Loucy (cell line): ENCODE results near the gene TEX12.

ENCODE experiments used
- H2AFZ ChIP-seq: fragments of 200-600 bp; sonication (generic); 2 replicates; pipeline ENCODE4 v1.6.0; 2016; ENCODE audit warnings: antibody characterized with exemption, mild to moderate bottlenecking, low read length, moderate library complexity
- H3F3A ChIP-seq: fragments of 200-600 bp; 2 replicates; pipeline ENCODE4 v1.6.0; 2016; ENCODE audit warnings: antibody characterized with exemption, low read depth, mild to moderate bottlenecking
- H3K27me3 ChIP-seq: fragments of 200-600 bp; sonication (generic); 2 replicates; pipeline ENCODE4 v1.6.1; 2014; ENCODE audit warnings: low read length, mild to moderate bottlenecking; ENCODE audit not compliant: insufficient read depth, poor library complexity, severe bottlenecking
- H3K36me3 ChIP-seq: fragments of 200-600 bp; sonication (generic); 2 replicates; pipeline ENCODE4 v1.6.1; 2016; ENCODE audit warnings: low read length; ENCODE audit not compliant: insufficient read depth
- H3K4me1 ChIP-seq: fragments of 200-600 bp; sonication (generic); 2 replicates; pipeline ENCODE4 v1.5.1; 2014; ENCODE audit warnings: low read length, mild to moderate bottlenecking; ENCODE audit not compliant: insufficient read depth, poor library complexity, severe bottlenecking
- H3K4me2 ChIP-seq: fragments of 200-600 bp; sonication (generic); 2 replicates; pipeline ENCODE4 v1.6.0; 2014; ENCODE audit warnings: antibody characterized with exemption, low read length, low read depth, mild to moderate bottlenecking; ENCODE audit not compliant: poor library complexity, severe bottlenecking
- H3K4me3 ChIP-seq: fragments of 200-600 bp; sonication (generic); 2 replicates; pipeline ENCODE4 v1.5.1; 2014; ENCODE audit warnings: low read length, mild to moderate bottlenecking, mixed read lengths; ENCODE audit not compliant: poor library complexity, severe bottlenecking
- H3K79me2 ChIP-seq: fragments of 200-600 bp; sonication (generic); 2 replicates; pipeline ENCODE4 v1.6.1; 2014; ENCODE audit warnings: low read length; ENCODE audit not compliant: insufficient read depth
- H3K9ac ChIP-seq: fragments of 200-600 bp; sonication (generic); 2 replicates; pipeline ENCODE4 v1.6.0; 2014; ENCODE audit warnings: mild to moderate bottlenecking, low read depth, low read length, moderate library complexity; ENCODE audit not compliant: poor library complexity, severe bottlenecking
- H3K9me2 ChIP-seq: fragments of 200-600 bp; sonication (generic); replicated peaks from 2 replicates; pipeline ENCODE4 v1.6.1; 2016; ENCODE audit warnings: low read depth, low read length, mixed read lengths
- H3K9me3 ChIP-seq: fragments of 200-600 bp; sonication (generic); 2 replicates; pipeline ENCODE4 v1.6.1; 2014; ENCODE audit warnings: mild to moderate bottlenecking, antibody characterized with exemption, low read length, low read depth; ENCODE audit not compliant: insufficient read depth
- H4K20me1 ChIP-seq: fragments of 200-600 bp; sonication (generic); 2 replicates; pipeline ENCODE4 v1.6.0; 2014; ENCODE audit warnings: antibody characterized with exemption, low read length, mild to moderate bottlenecking; ENCODE audit not compliant: insufficient read depth, poor library complexity, severe bottlenecking
- CTCF ChIP-seq: fragments of 200-600 bp; sonication (generic); conservative IDR thresholded peaks from 2 replicates; pipeline ENCODE4 v1.5.1; 2014; ENCODE audit warnings: mild to moderate bottlenecking, antibody characterized with exemption, low read length
- EZH2phosphoT487 ChIP-seq: fragments of 200-600 bp; IDR thresholded peaks from 2 replicates; pipeline ENCODE4 v1.6.1; 2018; ENCODE audit warnings: antibody characterized with exemption, mild to moderate bottlenecking, moderate library complexity, borderline replicate concordance

TEX12 gene

GRCh38 chr11:112167145-112167544 lies at the start of gene TEX12:
TSS of gene TEX12 (plus strand) at chr11:112167372. CDS start at chr11:112169269, 1,897 bp downstream.
- H3K4me1 ChIP-seq, result peaks cover 11% of the 10 kb centered on the region
- no peaks in the 10 kb centered on the region for H4K20me1 ChIP-seq
- no peaks in the 10 kb centered on the region for H3K9me3 ChIP-seq
- H3K4me3 ChIP-seq, result no peak within 1 kb of the TSS
- H2AFZ ChIP-seq, result no peak within 1 kb of the TSS
- no peaks in the 10 kb centered on the region for H3K9me2 ChIP-seq
- no peaks in the 10 kb centered on the region for H3F3A ChIP-seq
- no peak within 1 kb of the TSS for H3K4me2 ChIP-seq
- H3K27me3 ChIP-seq, result no peaks in the 10 kb centered on the region
- H3K79me2 ChIP-seq, result no peaks in the 10 kb centered on the region
- TF ChIP-seq EZH2phosphoT487, result no peak
- H3K9ac ChIP-seq, result no peak within 1 kb of the TSS
- H3K36me3 ChIP-seq, result no peaks in the 10 kb centered on the region

GRCh38 chr11:112118176-112118575 lies 49.0 kb upstream of the TEX12 start:
- no peaks in the 10 kb centered on the region for H3K36me3 ChIP-seq
- H3K79me2 ChIP-seq, result no peaks in the 10 kb centered on the region
- H3K27me3 ChIP-seq, result no peaks in the 10 kb centered on the region
- H4K20me1 ChIP-seq, result no peaks in the 10 kb centered on the region
- no peak overlapping the region for H3K4me2 ChIP-seq
- no peaks in the 10 kb centered on the region for H3K9me2 ChIP-seq
- no peaks in the 10 kb centered on the region for H3F3A ChIP-seq
- no peak overlapping the region for H3K4me3 ChIP-seq
- no peaks in the 10 kb centered on the region for H3K9me3 ChIP-seq
- no peak overlapping the region for H2AFZ ChIP-seq
- H3K4me1 ChIP-seq, result no peaks in the 10 kb centered on the region
- H3K9ac ChIP-seq, result no peak overlapping the region
- TF ChIP-seq CTCF, result no peak
- no peak for TF ChIP-seq EZH2phosphoT487

GRCh38 chr11:112121981-112122615 lies 45.1 kb upstream of the TEX12 start:
- no peaks in the 10 kb centered on the region for H3K27me3 ChIP-seq
- H3K9me3 ChIP-seq, result no peaks in the 10 kb centered on the region
- no peaks in the 10 kb centered on the region for H3K4me1 ChIP-seq
- no peak overlapping the region for H3K9ac ChIP-seq
- H4K20me1 ChIP-seq, result no peaks in the 10 kb centered on the region
- no peaks in the 10 kb centered on the region for H3K36me3 ChIP-seq
- H3K9me2 ChIP-seq, result no peaks in the 10 kb centered on the region
- TF ChIP-seq CTCF (no peak), EZH2phosphoT487 (no peak)
- no peak overlapping the region for H3K4me2 ChIP-seq
- H3K4me3 ChIP-seq, result no peak overlapping the region
- no peaks in the 10 kb centered on the region for H3F3A ChIP-seq
- H3K79me2 ChIP-seq, result no peaks in the 10 kb centered on the region
- H2AFZ ChIP-seq, result no peak overlapping the region

- H3K4me2 ChIP-seq, result no peak overlapping the region
- no peaks in the 10 kb centered on the region for H3K36me3 ChIP-seq
- no peaks in the 10 kb centered on the region for H3K27me3 ChIP-seq
- no peak overlapping the region for H3K4me3 ChIP-seq
- H3K9me2 ChIP-seq, result no peaks in the 10 kb centered on the region
- H3K4me1 ChIP-seq, result no peaks in the 10 kb centered on the region
- no peaks in the 10 kb centered on the region for H4K20me1 ChIP-seq
- no peak overlapping the region for H2AFZ ChIP-seq
- H3F3A ChIP-seq, result no peaks in the 10 kb centered on the region
- H3K9ac ChIP-seq, result no peak overlapping the region
- H3K79me2 ChIP-seq, result no peaks in the 10 kb centered on the region
- no peak for TF ChIP-seq CTCF
- TF ChIP-seq EZH2phosphoT487, result no peak
- H3K9me3 ChIP-seq, result no peaks in the 10 kb centered on the region
Observed at GRCh38 chr11:112123129-112123528, 44.0 kb upstream of the TEX12 start.
